BLaER1 treated with 17β-estradiol and CSF1 and Interleukin-3, amounts not matched to agents 10 nM and 100 nM (cell line): Measurements from ENCODE around the gene PPP5C.
"Not testable (repeated sequence)": the region's sequence is repeated elsewhere in the genome, so short reads cannot be mapped to it uniquely, and the experiment has no call there.

Source experiments
- H3K27ac ChIP-seq, 11 experiments: shearing (Covaris generic); formaldehyde crosslinking; 2 replicates each; pipeline ENCODE4 v1.8.1; 2022
- H3K27me3 ChIP-seq, 11 experiments: shearing (Covaris generic); formaldehyde crosslinking; 2 replicates each; pipeline ENCODE4 v1.8.1; 2022
- H3K36me3 ChIP-seq, 11 experiments: shearing (Covaris generic); formaldehyde crosslinking; 2 replicates each; pipeline ENCODE4 v1.8.1; 2022
- H3K4me1 ChIP-seq, 10 experiments: shearing (Covaris generic); formaldehyde crosslinking; 2 replicates each; pipeline ENCODE4 v1.8.1; 2022
- H3K4me2 ChIP-seq, 11 experiments: shearing (Covaris generic); formaldehyde crosslinking; 2 replicates each; pipeline ENCODE4 v1.8.1; 2022
- H3K4me3 ChIP-seq, 10 experiments: shearing (Covaris generic); formaldehyde crosslinking; 2 replicates each; pipeline ENCODE4 v1.8.1; 2022
- H3K9ac ChIP-seq, 11 experiments: shearing (Covaris generic); formaldehyde crosslinking; 2 replicates each; pipeline ENCODE4 v1.8.1; 2022
- H3K9me3 ChIP-seq, 11 experiments: shearing (Covaris generic); formaldehyde crosslinking; replicated peaks in 1 of 11; 2 replicates each; pipeline ENCODE4 v1.8.1; 2022
- H4K20me1 ChIP-seq, 11 experiments: shearing (Covaris generic); formaldehyde crosslinking; 2 replicates each; pipeline ENCODE4 v1.8.1; 2022
- Cebpa-rat ChIP-seq, 11 experiments: shearing (Covaris generic); IDR thresholded peaks; 2 replicates each; pipeline ENCODE4 v1.8.1; 2022

PPP5C gene

GRCh38 chr19:46431824-46432223, 84.9 kb downstream of the PPP5C start:
- Histone ChIP-seq H3K4me2 (peak overlapping the region in 3 of 11 experiments; percentile 7 to 25 (median 15); a peak in 1 of 22 replicates), H4K20me1 (peaks cover 0 to 5% (median 0%) of the 10 kb centered on the region in 11 experiments; a peak in 1 of 22 replicates), H3K9ac (no peak overlapping the region), H3K27ac (no peak overlapping the region), H3K9me3 (no peaks in the 10 kb centered on the region; a peak in 1 of 22 replicates), H3K36me3 (no peaks in the 10 kb centered on the region), H3K4me3 (no peak overlapping the region), H3K27me3 (peaks cover 9 to 21% (median 16%) of the 10 kb centered on the region in 11 experiments), H3K4me1 (peaks cover 6 to 46% (median 26%) of the 10 kb centered on the region in 10 experiments; a peak in 18 of 20 replicates)
- no peak for TF ChIP-seq Cebpa-rat (IDR thresholded peaks at IDR 0.05)

DNA sequence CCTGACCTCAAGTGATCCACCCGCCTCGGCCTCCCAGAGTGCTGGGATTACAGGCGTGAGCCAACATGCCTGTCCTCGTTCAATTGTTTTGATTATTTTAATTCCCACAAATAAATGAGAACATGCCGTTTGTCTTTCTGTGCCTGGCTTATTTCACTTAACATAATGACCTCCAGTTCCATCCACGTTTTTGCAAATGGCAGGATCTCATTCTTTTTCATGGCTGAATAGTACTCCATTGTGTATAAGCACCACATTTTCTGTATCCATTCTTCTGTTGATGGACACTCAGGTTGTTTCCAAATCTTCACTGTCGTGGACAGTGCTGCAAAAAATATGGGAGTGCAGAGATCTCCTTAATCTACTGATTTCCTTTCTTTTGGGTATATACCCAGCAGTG, 86.6 kb downstream of the PPP5C start:
- not testable (repeated sequence) for H3K27me3 ChIP-seq, H3K9ac ChIP-seq, H3K4me3 ChIP-seq, H3K36me3 ChIP-seq, H3K27ac ChIP-seq, H3K9me3 ChIP-seq, H3K4me2 ChIP-seq, H4K20me1 ChIP-seq
- peaks cover 3 to 34% (median 20%) of the 10 kb centered on the region in 10 experiments; a peak in 18 of 20 replicates for H3K4me1 ChIP-seq

DNA sequence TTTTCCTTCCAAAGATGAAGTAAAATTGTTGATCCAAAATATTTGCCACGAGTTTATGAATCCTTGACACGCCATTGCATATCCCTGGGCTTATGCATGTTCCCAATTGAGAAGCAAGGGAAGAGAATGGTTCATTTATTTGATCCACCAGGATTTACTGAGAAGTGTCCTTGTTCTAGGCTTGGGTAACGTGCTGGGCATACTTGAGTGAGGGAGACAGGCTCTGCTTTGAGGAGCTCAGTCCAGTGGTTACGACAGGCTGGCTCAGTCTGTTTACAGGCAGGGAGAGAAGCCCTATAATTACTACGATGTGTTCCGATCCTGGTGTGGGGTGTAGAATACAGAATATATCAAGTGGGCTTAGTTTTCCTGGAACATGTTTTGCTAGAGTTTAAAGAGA, 88.1 kb downstream of the PPP5C start:
- H3K4me1 ChIP-seq, result peaks cover 0 to 18% (median 8%) of the 10 kb centered on the region in 10 experiments; a peak in 13 of 20 replicates
- no peaks in the 10 kb centered on the region for H3K36me3 ChIP-seq
- no peaks in the 10 kb centered on the region for H4K20me1 ChIP-seq
- no peaks in the 10 kb centered on the region for H3K27me3 ChIP-seq
- no peaks in the 10 kb centered on the region; a peak in 1 of 22 replicates for H3K9me3 ChIP-seq
- TF ChIP-seq Cebpa-rat (IDR thresholded peaks at IDR 0.05), result no peak
- no peak overlapping the region for H3K4me2 ChIP-seq
- no peak overlapping the region for H3K4me3 ChIP-seq
- H3K27ac ChIP-seq, result no peak overlapping the region
- no peak overlapping the region for H3K9ac ChIP-seq

DNA sequence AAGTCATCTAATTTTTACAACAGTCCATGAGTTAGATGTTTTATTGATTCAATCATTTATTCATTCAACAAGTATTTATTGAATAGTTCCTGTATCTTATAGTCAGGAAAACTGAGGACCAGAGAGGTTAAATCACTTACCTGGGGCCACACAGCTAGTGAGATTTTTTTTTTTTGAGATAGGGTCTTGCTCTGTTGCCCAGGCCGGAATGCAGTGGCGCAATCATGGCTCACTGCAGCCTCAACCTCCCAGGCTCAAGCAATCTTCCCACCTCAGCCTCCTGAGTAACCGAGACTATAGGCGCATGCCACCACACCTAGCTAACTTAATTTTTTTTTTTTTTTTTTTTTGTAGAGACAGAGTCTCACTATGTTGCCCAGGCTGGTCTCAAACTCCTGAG, 88.8 kb downstream of the PPP5C start:
- not testable (repeated sequence) for H3K9ac ChIP-seq, H4K20me1 ChIP-seq, H3K36me3 ChIP-seq, H3K4me3 ChIP-seq, H3K9me3 ChIP-seq, H3K27me3 ChIP-seq, H3K27ac ChIP-seq, H3K4me2 ChIP-seq
- H3K4me1 ChIP-seq, result peaks cover 0 to 11% (median under 1%) of the 10 kb centered on the region in 10 experiments; a peak in 9 of 20 replicates
